Measurements from ENCODE around the gene RTKN. TPM values are rescaled to one million over a fixed set of nuclear protein-coding genes. Genes with fewer than 3 reads are reported as not detected.
A peak's percentile ranks its signal among the peaks of the same experiment; 100 is the strongest.

RTKN gene
- total and polyA plus RNA-seq, 2 of the 13 experiments (the other 11 are each of a cell fraction or from before 2014, with no cell fraction given): 159 to 166 TPM

GRCh38 chr2:74454654-74455511 is 13.1 kb upstream of the RTKN start, which contains the start of gene INO80B (continued):
- TF ChIP-seq SRSF1 (optimal IDR thresholded peaks at IDR 0.05; ENCODE audit: low read depth, low read length): peak; percentile 39
- no peak for TF ChIP-seq PRMT3 (CRISPR knock-in tag; IDR thresholded peaks at IDR 0.05; ENCODE audit: borderline replicate concordance, low read depth)
- peak; percentile 50; the same call in 1 of the 2 replicates for TF ChIP-seq ZNF414 (CRISPR knock-in tag; IDR thresholded peaks at IDR 0.05)
- TF ChIP-seq ZNF138 (CRISPR knock-in tag; IDR thresholded peaks at IDR 0.05; ENCODE audit: low read depth): no peak
- TF ChIP-seq CBX1 (IDR thresholded peaks at IDR 0.05; ENCODE audit: low read depth): peak; percentile 99
- no peak for TF ChIP-seq CREB3 (CRISPR knock-in tag; IDR thresholded peaks at IDR 0.05)
- TF ChIP-seq KDM6A (CRISPR knock-in tag; IDR thresholded peaks at IDR 0.05; ENCODE audit: low read depth): no peak
- TF ChIP-seq ZNF232 (CRISPR knock-in tag; IDR thresholded peaks at IDR 0.05; ENCODE audit: borderline replicate concordance): peak; percentile 46; the same call in 1 of the 2 replicates
- peak; percentile 94 for TF ChIP-seq ZNF772 (CRISPR knock-in tag; IDR thresholded peaks at IDR 0.05)
- 0 out of 2 replicates have a peak, but pooled peaks have one; percentile 79 for TF ChIP-seq ZBTB3 (CRISPR knock-in tag; IDR thresholded peaks at IDR 0.05; ENCODE audit: borderline replicate concordance, low read depth)
